CD14-positive monocyte (primary cell): ENCODE results near the gene ARHGEF10L. TPM values are rescaled to one million over a fixed set of nuclear protein-coding genes. Genes with fewer than 3 reads are reported as not detected.

Experiments used
- DNase-seq, 3 donors: peaks; one replicate each; pipeline ENCODE4 v3.0.0-alpha.2; 2011 to 2022
- H2AFZ ChIP-seq: 2 replicates; pipeline ENCODE4 v1.6.0; 2012; ENCODE audit warnings: mild to moderate bottlenecking, low read depth, low read length, inconsistent platforms; ENCODE audit not compliant: insufficient read depth, poor library complexity, severe bottlenecking
- H3K27ac ChIP-seq, 2 donors: 1 replicate in 1 of 2; 2 replicates in 1 of 2; pipeline ENCODE4 v1.5.1; 2012 to 2013; ENCODE audit warnings: low read length in 2 of 2, control low read depth in 1 of 2, inconsistent platforms in 1 of 2, low read depth in 1 of 2, mild to moderate bottlenecking in 1 of 2
- H3K27me3 ChIP-seq, 2 donors: one replicate each; pipeline versions ENCODE4 v1.6.0 to v1.6.1; 2011 to 2013; ENCODE audit warnings: low read length in 2 of 2; ENCODE audit not compliant: control insufficient read depth in 2 of 2, insufficient read depth in 2 of 2
- H3K36me3 ChIP-seq, 2 donors: replicated peaks in 1 of 2; 1 replicate in 1 of 2; 2 replicates in 1 of 2; pipeline versions ENCODE4 v1.5.1 to v1.6.1; 2012 to 2013; ENCODE audit warnings: low read length in 2 of 2, control low read depth in 1 of 2, inconsistent platforms in 1 of 2, mild to moderate bottlenecking in 1 of 2; ENCODE audit not compliant: insufficient read depth in 2 of 2, control insufficient read depth in 1 of 2
- H3K4me1 ChIP-seq, 2 donors: 1 replicate in 1 of 2; 2 replicates in 1 of 2; pipeline versions ENCODE4 v1.5.1 to v1.6.1; 2012 to 2013; ENCODE audit warnings: low read length in 2 of 2, control low read depth in 1 of 2, inconsistent platforms in 1 of 2, mild to moderate bottlenecking in 1 of 2, moderate library complexity in 1 of 2; ENCODE audit not compliant: insufficient read depth in 2 of 2, control insufficient read depth in 1 of 2
- H3K4me2 ChIP-seq: replicated peaks from 2 replicates; pipeline ENCODE3; 2012; ENCODE audit warnings: low read length, moderate library complexity, mild to moderate bottlenecking; ENCODE audit not compliant: poor library complexity, severe bottlenecking; ENCODE audit errors: extremely low read depth
- H3K4me3 ChIP-seq, 3 experiments: fragments of 200-600 bp in 1 of 3; sonication (generic) in 1 of 3; replicated peaks in 1 of 3; 1 replicate in 2 of 3; 2 replicates in 1 of 3; pipeline ENCODE4 v1.5.1; 2011 to 2013; ENCODE audit warnings: low read length in 3 of 3, mild to moderate bottlenecking in 3 of 3, control low read depth in 2 of 3, low read depth in 2 of 3, inconsistent platforms in 1 of 3, moderate library complexity in 1 of 3
- H3K79me2 ChIP-seq: 2 replicates; pipeline ENCODE4 v1.6.0; 2012; ENCODE audit warnings: mild to moderate bottlenecking, control low read depth, inconsistent platforms, low read length, moderate library complexity; ENCODE audit not compliant: insufficient read depth
- H3K9ac ChIP-seq: 2 replicates; pipeline ENCODE4 v1.6.0; 2017; ENCODE audit warnings: low read length, mild to moderate bottlenecking; ENCODE audit not compliant: insufficient read depth, poor library complexity, severe bottlenecking
- H3K9me3 ChIP-seq, 2 donors: replicated peaks in 1 of 2; 1 replicate in 1 of 2; 2 replicates in 1 of 2; pipeline versions ENCODE4 v1.5.1 to v1.6.1; 2012 to 2013; ENCODE audit warnings: low read length in 2 of 2, control low read depth in 1 of 2; ENCODE audit not compliant: control insufficient read depth in 1 of 2, insufficient read depth in 1 of 2
- H4K20me1 ChIP-seq: 2 replicates; pipeline ENCODE4 v1.6.0; 2012; ENCODE audit warnings: mild to moderate bottlenecking, low read length, control low read depth, moderate library complexity; ENCODE audit not compliant: insufficient read depth
- H3K27ac Mint-ChIP-seq, 7 donors: one replicate each; pipeline ENCODE4 v1.8.0; 2020; ENCODE audit warnings: mild to moderate bottlenecking in 7 of 7, mixed read lengths in 7 of 7, moderate library complexity in 6 of 7, inconsistent platforms in 2 of 7
- H3K27me3 Mint-ChIP-seq, 3 donors: one replicate each; pipeline ENCODE4 v1.8.0; 2021 to 2022; ENCODE audit warnings: low read depth in 3 of 3, mild to moderate bottlenecking in 3 of 3, mixed read lengths in 3 of 3, moderate library complexity in 3 of 3, inconsistent platforms in 1 of 3
- H3K36me3 Mint-ChIP-seq, 2 donors: one replicate each; pipeline ENCODE4 v1.8.0; 2020; ENCODE audit warnings: mixed read lengths in 2 of 2, inconsistent platforms in 1 of 2, mild to moderate bottlenecking in 1 of 2
- H3K4me1 Mint-ChIP-seq: one replicate; pipeline ENCODE4 v1.8.0; 2020; ENCODE audit warnings: mild to moderate bottlenecking, mixed read lengths
- H3K4me3 Mint-ChIP-seq, 2 donors: one replicate each; pipeline ENCODE4 v1.8.0; 2020; ENCODE audit warnings: mild to moderate bottlenecking in 2 of 2, mixed read lengths in 2 of 2, moderate library complexity in 1 of 2
- H3K9me3 Mint-ChIP-seq, 7 donors: one replicate each; pipeline ENCODE4 v1.8.0; 2020 to 2022; ENCODE audit warnings: mixed read lengths in 7 of 7, mild to moderate bottlenecking in 6 of 7, moderate library complexity in 6 of 7, inconsistent platforms in 2 of 7
- CTCF ChIP-seq: fragments of 200-600 bp; IDR thresholded peaks from one replicate; pipeline ENCODE4 v1.8.0; 2022; ENCODE audit warnings: antibody characterized with exemption, mild to moderate bottlenecking
- WGBS: methylation state at CpG from one replicate; pipeline ENCODE4 v1.1.5; 2013; ENCODE audit warnings: missing lambda C conversion rate; ENCODE audit not compliant: insufficient coverage; 5-methylcytosine and 5-hydroxymethylcytosine counted together
- intact Hi-C, 2 donors: fragments of 100-400 bp; cut with micrococcal nuclease; formaldehyde crosslinking; loops; one replicate each; pipeline versions ENCODE4 v1.15.0 to v1.15.1; 2023
- polyA plus RNA-seq, 3 donors: library from polyadenylated mRNA; depleted of rRNA in 1 of 3; unstranded in 2 of 3; stranded (reverse) in 1 of 3; fragments of 300-500 nt in 2 of 3; fragments of >200 nt in 1 of 3; fragmentation: Illumina TruSeq in 2 of 3; gene quantifications; 1 replicate in 2 of 3; 2 replicates in 1 of 3; pipeline ENCODE4 v1.2.3, GENCODE V29; 2012 to 2021

Gene ARHGEF10L
- polyA plus RNA-seq, 3 donors: 20.7 to 95.7 (median 23.7) TPM

GRCh38 chr1:17549384-17549783 is 9.9 kb downstream of the ARHGEF10L start:
- H3K27ac Mint-ChIP-seq: peak overlapping the region in 1 of 7 donors; percentile 7
- Histone ChIP-seq H3K4me3 (no peak overlapping the region), H3K36me3 (no peaks in the 10 kb centered on the region), H3K4me2 (no peak overlapping the region), H2AFZ (no peak overlapping the region), H3K9ac (no peak overlapping the region), H4K20me1 (no peaks in the 10 kb centered on the region), H3K9me3 (no peaks in the 10 kb centered on the region), H3K79me2 (no peaks in the 10 kb centered on the region), H3K27ac (no peak overlapping the region), H3K27me3 (no peaks in the 10 kb centered on the region), H3K4me1 (peaks cover 13 to 15% of the 10 kb centered on the region in 2 donors)
- no peaks in the 10 kb centered on the region for H3K36me3 Mint-ChIP-seq
- TF ChIP-seq CTCF: no peak
- intact Hi-C loops: no loop called here
- H3K27me3 Mint-ChIP-seq: peaks cover 12 to 27% (median 16%) of the 10 kb centered on the region in 3 donors
- 90% methylated on average over 2 of the region's 3 CpGs for WGBS
- peaks cover 0 to 2% (median 0%) of the 10 kb centered on the region in 7 donors for H3K9me3 Mint-ChIP-seq
- peaks cover 22% of the 10 kb centered on the region for H3K4me1 Mint-ChIP-seq
- DNase-seq: no peak
- H3K4me3 Mint-ChIP-seq: no peak overlapping the region

- Histone ChIP-seq H4K20me1 (no peaks in the 10 kb centered on the region), H3K4me2 (no peak overlapping the region), H3K27me3 (no peaks in the 10 kb centered on the region), H2AFZ (no peak overlapping the region), H3K79me2 (no peaks in the 10 kb centered on the region), H3K27ac (no peak overlapping the region), H3K9me3 (no peaks in the 10 kb centered on the region), H3K36me3 (no peaks in the 10 kb centered on the region), H3K9ac (no peak overlapping the region), H3K4me1 (peaks cover 1 to 3% of the 10 kb centered on the region in 2 donors), H3K4me3 (no peak overlapping the region)
- H3K4me3 Mint-ChIP-seq: peak overlapping the region in 1 of 2 donors; percentile 33
- intact Hi-C loops: no loop called here
- no peaks in the 10 kb centered on the region for H3K36me3 Mint-ChIP-seq
- H3K4me1 Mint-ChIP-seq: peaks cover 7% of the 10 kb centered on the region
- no peak for TF ChIP-seq CTCF
- no peaks in the 10 kb centered on the region for H3K9me3 Mint-ChIP-seq
- 84% methylated on average over 11 of the region's 15 CpGs for WGBS
- H3K27ac Mint-ChIP-seq: peak overlapping the region in 2 of 7 donors; percentile 15 to 46
- H3K27me3 Mint-ChIP-seq: peaks cover 12 to 27% (median 15%) of the 10 kb centered on the region in 3 donors
- no peak for DNase-seq
Measured at GRCh38 chr1:17550729-17551584, 11.5 kb downstream of the ARHGEF10L start.
